RPMI7951 (cell line): Measurements from ENCODE around the gene SLC25A18. TPM values are rescaled to one million over a fixed set of nuclear protein-coding genes. Genes with fewer than 3 reads are reported as not detected.
"Not testable (repeated sequence)": the region's sequence is repeated elsewhere in the genome, so short reads cannot be mapped to it uniquely, and the experiment has no call there.

Experiments
- DNase-seq: peaks from one replicate; pipeline ENCODE4 v3.0.0-alpha.2; 2012; ENCODE audit warnings: low read depth
- total RNA-seq: library from RNA; depleted of rRNA; stranded (reverse); fragments of >200 nt; shearing (Covaris generic); gene quantifications from 2 replicates; pipeline ENCODE4 v1.2.3, GENCODE V29; 2014; rRNA removed

Gene SLC25A18
- total RNA-seq, 1 experiment from 2014 or later = not detected

DNA sequence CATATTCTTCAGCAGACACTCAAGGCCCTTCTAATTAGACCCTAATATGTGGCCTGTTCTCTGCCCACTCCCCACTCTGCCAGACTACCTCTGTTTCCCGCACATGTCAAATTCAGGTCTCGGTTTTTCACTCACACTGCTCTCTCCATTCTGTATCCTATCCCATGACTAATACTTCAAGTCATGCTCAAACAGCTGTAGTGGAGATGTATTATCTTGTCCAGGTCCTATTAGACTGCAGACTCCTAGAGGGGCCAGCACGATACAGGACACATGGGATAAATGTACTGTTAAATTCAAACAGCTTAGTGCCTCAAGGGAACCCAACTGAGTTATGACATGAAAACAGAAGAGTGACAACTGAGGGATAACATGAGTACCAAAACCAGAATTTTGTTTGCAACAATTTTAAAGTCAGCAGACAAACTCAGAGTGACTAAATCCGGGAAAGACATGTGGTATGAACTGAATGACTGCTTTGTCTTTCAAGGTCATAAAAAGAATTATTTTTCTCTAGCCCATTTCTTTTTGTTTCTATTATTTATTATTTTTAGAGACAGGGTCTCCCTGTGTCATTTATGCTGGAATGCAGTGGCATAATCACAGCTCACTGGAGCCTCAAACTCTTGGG is 44.7 kb downstream of the SLC25A18 start:
- DNase-seq = no peak

DNA sequence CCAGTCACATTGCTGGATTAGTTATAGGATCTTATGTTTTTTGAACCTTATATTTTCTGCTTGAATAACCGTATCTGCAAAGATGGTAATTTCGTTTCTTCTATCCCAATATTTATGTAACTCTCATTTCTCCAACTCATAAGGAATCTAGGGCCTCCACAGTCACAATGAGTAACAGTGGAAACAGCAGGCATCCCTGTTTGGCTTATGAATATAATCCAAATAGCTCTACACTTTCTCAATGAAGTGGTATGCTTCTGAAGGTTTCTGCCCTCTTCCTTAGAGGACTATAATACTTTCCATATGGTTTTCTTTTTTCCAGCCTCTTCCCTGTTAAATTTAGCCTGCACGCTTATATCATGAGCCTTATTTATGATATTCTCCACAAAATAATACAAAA is 48.8 kb downstream of the SLC25A18 start:
- DNase-seq = no peak

- no peak for DNase-seq
Measured at GRCh38 chr22:17613280-17613679, 50.0 kb downstream of the SLC25A18 start.

DNA sequence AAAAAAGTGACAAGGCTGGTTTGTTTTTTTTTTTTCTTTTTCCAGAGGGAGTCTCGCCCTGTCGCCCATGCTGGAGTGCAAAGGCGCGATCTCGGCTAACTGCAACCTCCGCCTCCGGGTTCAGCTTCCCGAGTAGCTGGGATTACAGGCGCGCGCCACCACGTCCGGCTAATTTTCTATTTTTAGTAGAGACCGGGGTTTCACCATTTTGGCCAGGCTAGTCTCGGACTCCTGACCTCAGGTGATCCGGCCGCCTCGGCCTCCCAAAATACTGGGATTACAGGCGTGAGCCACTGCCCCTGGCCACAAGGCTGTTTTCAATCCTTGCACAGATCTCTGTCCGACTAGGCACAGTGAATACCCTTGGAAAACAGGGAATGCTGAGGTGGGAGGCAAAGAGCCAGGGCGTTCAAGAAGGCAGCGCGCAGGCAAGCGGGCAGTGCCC is 64.7 kb downstream of the SLC25A18 start:
- no peak for DNase-seq

DNA sequence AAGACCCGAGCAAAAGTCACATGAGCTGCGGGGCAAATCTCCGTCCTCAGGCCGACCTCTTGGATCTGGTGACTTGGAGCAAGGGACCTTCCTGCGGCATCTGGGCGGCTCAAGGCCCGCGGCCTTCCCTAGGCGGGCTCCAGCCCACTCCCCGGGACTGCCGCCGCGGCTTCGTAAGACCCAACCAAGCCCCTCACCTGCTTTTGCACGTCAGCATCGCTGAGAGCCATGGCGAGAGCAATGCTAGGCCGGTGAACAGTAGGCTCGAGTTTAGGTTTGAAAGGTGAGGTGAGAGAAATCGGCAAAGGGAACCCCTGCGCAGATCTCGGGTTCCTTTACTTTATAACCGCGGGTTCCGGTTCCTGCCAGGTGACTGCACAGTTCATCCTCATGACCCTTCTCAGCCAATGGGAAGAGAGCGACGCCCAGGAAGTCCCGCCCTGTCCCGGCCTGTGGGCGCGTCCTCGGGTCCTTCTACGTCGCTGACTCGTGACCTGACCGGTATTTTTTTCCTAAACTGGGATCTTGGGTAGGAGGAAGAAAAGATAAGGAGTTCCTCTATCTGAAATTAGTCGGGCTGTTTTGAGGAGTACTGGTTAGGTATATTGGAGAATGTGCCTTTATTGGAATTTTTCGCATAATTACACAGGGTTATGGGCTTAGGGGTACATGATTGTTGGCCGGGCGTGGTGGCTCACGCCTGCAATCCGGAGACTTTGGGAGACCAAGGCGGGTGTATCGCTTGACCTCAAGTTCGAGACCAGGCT is 65.3 kb downstream of the SLC25A18 start, which contains the start of gene ATP6V1E1:
ATP6V1E1 (minus strand) TSS at position 344 of the 767 bp plus-strand sequence; CDS start at position 230, 114 bp downstream.
- peak; percentile 93 for DNase-seq

GRCh38 chr22:17629173-17629489 is 65.8 kb downstream of the SLC25A18 start:
- DNase-seq = no peak

- no peak for DNase-seq
Measured at GRCh38 chr22:17629641-17630040, 66.3 kb downstream of the SLC25A18 start.

DNA sequence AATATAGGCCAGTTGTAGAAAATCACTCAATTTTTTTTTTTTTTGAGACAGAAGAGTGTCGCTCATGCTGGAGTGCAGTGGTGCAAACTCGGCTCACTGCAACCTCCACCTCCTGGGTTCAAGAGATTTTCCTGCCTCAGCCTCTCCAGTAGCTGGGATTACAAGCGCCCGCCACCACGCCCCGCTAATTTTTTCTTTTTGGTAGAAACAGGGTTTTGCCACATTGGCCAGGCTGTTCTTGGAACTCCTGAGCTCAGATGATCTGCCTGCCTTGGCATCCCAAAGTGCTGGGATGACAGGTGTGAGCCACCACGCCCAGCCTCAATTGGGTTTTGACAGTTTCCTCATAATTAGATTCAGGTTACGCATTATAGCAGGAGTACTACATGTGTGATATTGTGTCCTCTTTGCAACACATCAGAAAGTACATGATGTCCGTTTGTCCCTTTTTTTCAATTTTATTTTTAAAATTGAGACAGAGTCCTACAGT is 67.8 kb downstream of the SLC25A18 start:
- DNase-seq = no peak

DNA sequence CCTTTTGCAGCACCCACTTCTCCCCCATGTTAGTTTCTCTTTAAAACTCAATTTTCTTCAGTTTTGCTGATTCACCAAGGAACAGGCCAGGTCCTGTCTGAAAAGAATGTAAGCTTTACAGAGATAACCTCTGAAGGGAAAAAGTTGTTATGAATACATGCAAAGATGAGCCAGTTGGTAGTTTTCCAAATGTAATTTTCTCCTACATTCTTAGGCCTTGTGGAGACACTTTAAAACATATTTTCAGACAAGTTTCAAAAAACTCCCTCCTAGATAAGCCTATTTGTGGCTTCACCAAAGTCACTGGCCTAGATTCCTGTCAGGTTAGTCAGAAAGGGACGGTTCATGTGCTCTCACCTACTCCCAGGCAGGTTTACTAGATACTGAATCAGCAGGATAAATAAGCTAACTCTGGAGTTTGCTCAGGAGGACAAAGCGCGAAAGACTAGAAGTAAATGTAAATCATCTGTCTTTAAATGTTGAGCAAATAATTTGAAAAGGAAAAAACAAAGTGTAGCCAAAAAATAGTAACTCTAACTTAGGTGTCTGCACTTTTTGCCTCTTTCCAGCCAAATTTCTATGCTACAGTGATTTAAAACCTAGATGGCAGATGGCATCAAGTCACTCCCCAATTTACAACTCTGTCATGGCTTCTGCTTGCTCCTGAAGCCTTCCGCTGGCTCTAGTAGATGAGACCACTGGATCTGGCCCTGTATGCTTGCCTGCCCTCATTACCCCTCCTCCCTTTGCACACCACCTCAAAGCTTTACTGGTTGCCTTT is 70.1 kb downstream of the SLC25A18 start:
- peak; percentile 43 for DNase-seq

- DNase-seq = no peak
Measured at GRCh38 chr22:17633998-17634323, 70.7 kb downstream of the SLC25A18 start.

- no peak for DNase-seq
Measured at GRCh38 chr22:17634696-17635095, 71.4 kb downstream of the SLC25A18 start.

GRCh38 chr22:17636850-17637249 is 73.6 kb downstream of the SLC25A18 start:
- not testable (repeated sequence) for DNase-seq

- no peak for DNase-seq
Measured at GRCh38 chr22:17637490-17638181, 74.3 kb downstream of the SLC25A18 start.

GRCh38 chr22:17638182-17638431 is 74.8 kb downstream of the SLC25A18 start:
- no peak for DNase-seq

DNA sequence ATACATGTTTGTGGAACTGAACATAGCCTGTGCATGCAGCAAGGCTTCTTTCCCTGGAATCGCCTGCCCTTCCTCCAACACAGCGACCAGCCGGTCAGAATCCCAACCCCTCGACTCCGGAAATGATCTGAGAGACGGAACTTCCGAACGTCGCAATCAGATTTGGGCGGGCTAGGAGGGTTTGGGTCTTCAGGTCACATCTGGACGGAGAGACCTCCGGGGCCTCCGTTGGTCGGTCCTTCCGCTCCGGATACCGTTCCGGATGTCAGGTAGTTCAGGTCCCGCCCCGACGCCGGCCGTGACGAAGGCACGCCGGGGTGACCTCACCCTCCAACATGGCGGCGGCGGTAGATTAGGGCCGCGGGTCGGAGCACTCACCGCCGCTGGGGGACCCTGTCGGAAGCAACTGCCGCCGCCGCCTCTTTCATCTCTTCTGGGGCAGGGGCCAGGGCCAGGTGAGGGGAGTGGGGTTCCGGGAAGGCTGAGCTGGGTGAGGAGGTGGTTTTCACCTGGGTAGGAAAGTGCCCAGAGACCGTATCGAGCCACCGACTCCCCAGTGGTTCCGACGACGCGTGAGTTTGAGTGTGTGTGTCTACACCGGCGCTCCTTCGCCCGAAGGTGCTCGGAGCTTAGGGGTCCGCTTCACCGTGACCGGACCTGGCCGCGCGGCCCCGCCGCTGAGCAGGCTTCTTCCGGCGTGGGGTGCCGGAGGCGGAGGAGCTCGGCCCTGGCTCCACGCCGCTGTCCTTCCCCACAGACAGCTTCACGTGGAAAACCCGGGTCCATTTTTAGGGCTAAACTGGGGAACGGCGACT is 75.3 kb downstream of the SLC25A18 start, which contains the start of gene BCL2L13:
BCL2L13 (plus strand) TSS at position 326 of the 815 bp plus-strand sequence. CDS start 16,955 bp downstream, outside the sequence.
- DNase-seq = peak; percentile 90

DNA sequence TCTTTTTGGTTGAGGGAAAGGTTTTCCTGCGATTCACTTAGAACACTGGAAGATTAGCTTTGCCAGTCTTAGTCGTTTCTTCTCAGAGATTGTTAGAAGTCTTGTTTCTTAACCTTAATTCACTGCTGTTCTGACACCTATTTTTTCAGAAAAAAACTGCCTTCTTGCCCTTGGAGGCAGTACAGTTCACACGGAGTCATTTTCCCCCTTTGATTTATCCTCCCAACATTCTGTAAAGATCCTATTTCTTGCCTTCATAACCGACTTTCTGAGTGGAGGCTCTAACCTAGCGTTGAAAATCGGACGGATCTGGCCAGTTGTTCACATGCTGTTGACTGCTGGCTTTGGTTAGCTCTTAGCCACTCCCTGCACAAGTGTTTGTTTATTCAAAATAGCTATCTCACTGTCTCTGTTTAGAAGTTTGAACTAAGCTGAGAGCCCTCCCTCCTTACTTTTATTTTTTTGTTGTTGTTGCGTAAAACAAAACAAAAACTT is 76.0 kb downstream of the SLC25A18 start:
- DNase-seq = peak; percentile 46

Other genes with a start within 250 kb of the SLC25A18 start
- 0.10 and 0.12 TPM in 2 replicates for gene CECR2, start 194.0 kb upstream of the SLC25A18 start, total RNA-seq
- 126 and 134 TPM in 2 replicates for gene ATP6V1E1, start 65.3 kb downstream of the SLC25A18 start, total RNA-seq
- gene BCL2L13, start 75.3 kb downstream of the SLC25A18 start, total RNA-seq = 40.8 and 41.1 TPM in 2 replicates
- 30.4 and 36.7 TPM in 2 replicates for gene BID, start 211.0 kb downstream of the SLC25A18 start, total RNA-seq